HG02798 (cell line): ENCODE data around the gene TMC5.
"Not testable (repeated sequence)": the region's sequence is repeated elsewhere in the genome, so short reads cannot be mapped to it uniquely, and the experiment has no call there.

Experiments used
- ATAC-seq: cut with Tn5 transposase; IDR thresholded peaks from one replicate; pipeline ENCODE4 v1.9.1; 2021; ENCODE audit warnings: mild to moderate bottlenecking; ENCODE audit not compliant: unreplicated experiment, poor library complexity

TMC5 gene

GRCh38 chr16:19524616-19525384, 107.1 kb downstream of the TMC5 start:
- ATAC-seq = no peak

GRCh38 chr16:19525385-19525723, 107.7 kb downstream of the TMC5 start:
- no peak for ATAC-seq

GRCh38 chr16:19527161-19527560, 109.5 kb downstream of the TMC5 start:
- no peak for ATAC-seq

GRCh38 chr16:19528666-19529065, 111.0 kb downstream of the TMC5 start:
- no peak for ATAC-seq

- no peak for ATAC-seq
Observed at GRCh38 chr16:19532601-19533000, 114.9 kb downstream of the TMC5 start.

DNA sequence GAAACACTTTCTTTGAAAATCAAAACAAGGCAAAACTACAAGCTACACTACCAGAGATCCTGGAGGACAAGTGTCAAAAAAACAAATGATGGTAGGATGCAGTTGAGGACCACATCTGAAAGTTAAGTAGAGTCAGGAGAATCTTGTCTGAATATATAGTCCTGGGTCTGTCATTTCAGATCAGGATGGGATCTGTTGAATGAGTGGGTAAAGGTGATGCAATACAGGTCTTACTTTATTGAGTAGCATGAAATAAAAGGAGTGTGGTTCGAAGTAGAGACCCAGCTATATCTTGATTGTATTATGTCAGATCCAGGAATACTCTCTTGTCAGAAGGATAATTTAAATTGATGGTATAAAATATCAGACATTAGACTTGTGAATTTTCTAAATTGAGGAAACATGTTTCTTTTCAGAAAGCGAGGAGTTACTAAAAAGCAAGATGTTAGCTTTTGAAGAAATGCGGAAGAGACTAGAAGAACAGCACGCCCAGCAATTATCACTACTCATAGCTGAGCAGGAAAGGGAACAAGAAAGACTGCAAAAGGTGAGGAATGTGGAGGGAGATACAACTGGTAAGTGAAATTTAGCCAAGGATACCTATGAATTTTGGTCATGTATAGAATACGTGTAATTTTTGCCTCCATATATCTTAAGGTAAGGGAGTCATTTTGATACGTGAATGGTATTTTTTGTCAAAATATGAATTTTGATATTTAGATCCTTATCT, 122.7 kb downstream of the TMC5 start:
- no peak for ATAC-seq

- ATAC-seq = no peak
Observed at GRCh38 chr16:19542138-19542821, 124.6 kb downstream of the TMC5 start.

- not testable (repeated sequence) for ATAC-seq
Observed at GRCh38 chr16:19543278-19543996, 125.8 kb downstream of the TMC5 start.

DNA sequence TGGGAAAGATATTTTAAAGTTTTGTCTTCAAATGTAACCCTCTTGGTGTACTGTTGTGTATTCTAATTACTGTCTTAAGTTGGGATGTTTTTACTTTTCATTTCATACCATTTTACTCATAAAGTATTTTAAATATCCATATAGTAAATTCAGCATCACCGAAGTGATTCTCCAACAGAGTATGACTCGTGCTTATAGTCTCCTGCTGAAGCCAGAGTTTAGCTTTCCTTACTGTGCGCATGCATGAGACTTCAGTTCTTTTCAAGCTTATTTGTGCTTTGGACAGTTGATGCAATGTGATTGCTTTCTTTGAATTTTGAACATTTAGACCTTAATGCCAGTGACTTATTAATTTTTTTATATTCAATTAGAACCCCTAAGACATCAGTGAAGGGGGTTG, 130.5 kb downstream of the TMC5 start:
- no peak for ATAC-seq
